ENCODE data around the gene CFAP157.

Gene CFAP157

GRCh38 chr9:127693143-127693542, 13.6 kb upstream of the CFAP157 start:
- no peak for DNase-seq (ENCODE audit: low spot score)

GRCh38 chr9:127693697-127694096, 13.1 kb upstream of the CFAP157 start:
- no peak for DNase-seq (ENCODE audit: low spot score)

GRCh38 chr9:127694890-127695720, 11.7 kb upstream of the CFAP157 start:
- no peak for DNase-seq (ENCODE audit: low spot score)

- DNase-seq (ENCODE audit: low spot score): no peak
Observed at GRCh38 chr9:127697575-127697974, 9.2 kb upstream of the CFAP157 start.

- no peak for DNase-seq (ENCODE audit: low spot score)
Observed at GRCh38 chr9:127698386-127698785, 8.4 kb upstream of the CFAP157 start.

GRCh38 chr9:127698985-127699670, 7.7 kb upstream of the CFAP157 start:
- peak; percentile 99 for DNase-seq (ENCODE audit: low spot score)

GRCh38 chr9:127700140-127700539, 6.6 kb upstream of the CFAP157 start:
- no peak for DNase-seq (ENCODE audit: low spot score)

GRCh38 chr9:127700594-127701255, 6.1 kb upstream of the CFAP157 start:
- no peak for DNase-seq (ENCODE audit: low spot score)

GRCh38 chr9:127703289-127703946, 3.4 kb upstream of the CFAP157 start:
- DNase-seq (ENCODE audit: low spot score): no peak

GRCh38 chr9:127705577-127706379, 1.0 kb upstream of the CFAP157 start:
- DNase-seq (ENCODE audit: low spot score): no peak

- no peak for DNase-seq (ENCODE audit: low spot score)
Observed at GRCh38 chr9:127707766-127708165, 978 bp downstream of the CFAP157 start.

GRCh38 chr9:127708952-127709587, 2.3 kb downstream of the CFAP157 start:
- DNase-seq (ENCODE audit: low spot score): no peak

GRCh38 chr9:127710204-127710783, 3.5 kb downstream of the CFAP157 start:
- no peak for DNase-seq (ENCODE audit: low spot score)

GRCh38 chr9:127711226-127711701, 4.5 kb downstream of the CFAP157 start:
- DNase-seq (ENCODE audit: low spot score): no peak

- peak; percentile 46 for DNase-seq (ENCODE audit: low spot score)
Observed at GRCh38 chr9:127711831-127712274, 5.1 kb downstream of the CFAP157 start.

GRCh38 chr9:127712371-127712770, 5.6 kb downstream of the CFAP157 start:
- DNase-seq (ENCODE audit: low spot score): no peak

- no peak for DNase-seq (ENCODE audit: low spot score)
Observed at GRCh38 chr9:127712867-127713266, 6.1 kb downstream of the CFAP157 start.

GRCh38 chr9:127714020-127714750, 7.4 kb downstream of the CFAP157 start:
- no peak for DNase-seq (ENCODE audit: low spot score)

- DNase-seq (ENCODE audit: low spot score): peak; percentile 59
Observed at GRCh38 chr9:127714951-127715469, 8.2 kb downstream of the CFAP157 start.
